GM18505 (cell line): Measurements from ENCODE around the gene RARRES1.

Experiments used
- ATAC-seq: cut with Tn5 transposase; IDR thresholded peaks from one replicate; pipeline ENCODE4 v1.9.1; 2021; ENCODE audit not compliant: unreplicated experiment
- POLR2A ChIP-seq: IDR thresholded peaks from 4 replicates; pipeline ENCODE4 v1.6.1; 2011; ENCODE audit warnings: borderline replicate concordance; ENCODE audit not compliant: insufficient read depth, insufficient read length; ENCODE audit errors: extremely low read depth

RARRES1 gene

DNA sequence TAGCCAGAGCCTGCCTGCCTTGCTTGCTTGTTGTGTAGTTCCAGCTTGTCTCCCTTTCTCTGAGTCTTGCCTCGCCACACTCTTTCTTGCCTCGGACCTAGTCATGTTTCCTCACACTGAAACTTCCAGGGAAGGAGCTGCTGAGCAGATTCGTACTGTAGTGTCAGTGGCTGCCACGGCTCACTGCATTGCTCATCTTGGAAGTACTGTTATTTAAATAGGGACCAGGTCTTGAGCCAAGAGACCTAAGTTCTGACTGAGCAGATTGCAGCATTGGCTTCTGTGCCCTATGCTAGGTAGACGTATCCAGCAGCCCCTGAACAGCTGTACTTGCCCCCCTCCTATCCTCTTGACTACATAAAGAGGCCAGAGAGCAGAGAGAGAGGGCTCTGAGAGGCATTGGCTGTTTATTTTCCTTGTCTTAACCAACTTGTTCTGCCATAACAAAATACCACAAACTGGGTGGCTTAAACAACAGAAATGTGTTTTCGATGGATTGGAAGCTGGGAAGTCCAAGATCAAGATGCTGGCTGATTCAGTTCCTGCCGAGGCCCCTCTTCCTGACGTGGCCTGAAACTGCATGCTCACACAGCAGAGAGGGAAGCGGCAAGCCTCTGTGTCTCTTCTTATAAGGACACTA lies 5.8 kb upstream of the RARRES1 start:
- ATAC-seq, result no peak

DNA sequence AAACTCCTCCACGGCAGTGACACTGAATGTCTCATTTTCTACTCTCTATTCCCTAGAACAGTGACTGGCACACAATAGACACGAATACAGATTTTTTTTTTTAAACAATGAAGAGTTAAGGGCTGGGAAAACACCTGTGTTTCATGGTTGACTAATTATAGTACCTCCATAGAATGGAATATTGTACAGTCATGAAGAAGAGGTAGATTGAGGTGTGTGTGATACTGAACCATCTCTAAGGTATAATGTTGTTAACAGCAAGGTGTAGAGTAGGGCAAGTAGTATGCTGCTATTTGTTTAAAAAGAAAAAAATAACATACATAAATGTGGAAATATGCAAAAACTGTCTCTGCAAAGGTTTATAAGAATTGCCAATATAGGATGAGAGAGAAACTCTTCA lies 5.2 kb upstream of the RARRES1 start:
- ATAC-seq, result no peak
- no peak for TF ChIP-seq POLR2A

More for the DNA sequence above, 5.8 kb upstream of the RARRES1 start:
- TF ChIP-seq POLR2A, result no peak

DNA sequence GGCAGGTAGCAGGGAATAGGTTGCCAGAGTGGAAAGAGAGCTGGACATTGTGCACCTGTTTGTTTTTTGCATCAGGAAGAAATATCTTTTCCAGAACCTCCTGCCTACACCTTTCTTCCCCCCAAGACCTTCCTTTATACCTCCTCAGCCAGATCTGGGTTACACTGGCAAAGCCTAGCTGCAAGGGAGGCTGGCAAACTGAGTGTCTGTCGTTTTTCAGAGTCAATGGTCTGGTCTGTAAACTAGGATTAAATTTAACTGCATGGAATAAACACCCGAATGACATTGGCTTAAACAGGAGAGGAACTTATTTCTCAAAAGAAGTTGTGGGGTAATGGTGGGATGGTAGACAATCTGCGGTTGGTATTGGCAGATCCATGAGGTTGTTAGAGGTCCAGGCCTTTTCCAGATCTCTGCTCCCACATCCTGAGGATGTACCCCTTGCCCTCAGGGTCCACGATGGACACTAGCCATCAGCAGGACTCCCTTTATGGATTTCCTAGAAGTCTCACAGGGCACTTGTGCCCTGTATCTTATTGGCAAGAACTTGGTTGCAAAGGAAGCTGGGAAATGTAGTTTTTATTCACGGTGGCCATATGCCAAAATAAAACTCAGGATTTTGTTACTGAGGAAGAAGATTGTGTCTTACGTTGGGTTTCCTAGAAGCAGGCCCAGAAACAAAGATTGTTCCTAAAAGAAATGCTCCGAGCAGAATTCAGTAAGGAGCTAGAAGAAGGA lies 3.2 kb upstream of the RARRES1 start:
- TF ChIP-seq POLR2A, result no peak
- ATAC-seq, result no peak

DNA sequence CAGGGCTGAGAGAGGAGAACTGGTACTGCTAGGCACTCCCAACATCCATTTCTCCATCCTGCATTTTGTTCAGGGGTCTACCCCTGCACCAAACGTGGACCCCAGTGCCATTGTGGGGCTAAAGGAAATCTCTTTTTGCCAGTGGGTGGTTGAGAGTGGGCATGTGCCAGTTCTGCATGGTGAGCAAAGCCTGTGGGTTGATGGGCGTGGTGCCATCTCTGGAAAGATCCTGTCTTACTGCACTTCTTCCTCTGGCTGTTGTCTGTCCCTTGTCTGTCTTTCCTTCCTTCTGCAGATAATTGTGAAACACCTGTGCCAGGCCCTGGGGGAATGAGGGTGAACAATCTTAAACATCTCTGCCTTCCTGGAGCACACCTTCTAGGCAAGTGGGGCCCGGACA lies 1.4 kb upstream of the RARRES1 start:
- no peak for ATAC-seq
- TF ChIP-seq POLR2A, result no peak

DNA sequence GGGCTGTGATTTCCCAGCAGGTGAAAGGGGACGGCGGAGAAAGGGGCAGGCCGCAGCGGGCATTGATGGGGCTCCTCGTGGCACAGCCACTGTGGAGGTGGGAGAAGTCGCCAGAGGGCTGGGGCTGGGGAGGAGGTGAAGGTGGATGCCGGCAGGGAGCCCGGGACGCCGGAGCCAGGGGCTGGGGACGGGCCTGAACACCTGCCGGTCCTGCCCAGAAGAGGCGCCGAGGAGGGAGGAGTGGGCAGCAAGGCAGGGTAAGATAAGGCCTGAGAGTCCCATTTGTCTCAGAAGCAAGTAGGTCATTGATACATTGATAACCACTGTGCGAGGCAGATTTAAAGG lies 571 bp upstream of the RARRES1 start:
- no peak for ATAC-seq
- TF ChIP-seq POLR2A, result no peak

DNA sequence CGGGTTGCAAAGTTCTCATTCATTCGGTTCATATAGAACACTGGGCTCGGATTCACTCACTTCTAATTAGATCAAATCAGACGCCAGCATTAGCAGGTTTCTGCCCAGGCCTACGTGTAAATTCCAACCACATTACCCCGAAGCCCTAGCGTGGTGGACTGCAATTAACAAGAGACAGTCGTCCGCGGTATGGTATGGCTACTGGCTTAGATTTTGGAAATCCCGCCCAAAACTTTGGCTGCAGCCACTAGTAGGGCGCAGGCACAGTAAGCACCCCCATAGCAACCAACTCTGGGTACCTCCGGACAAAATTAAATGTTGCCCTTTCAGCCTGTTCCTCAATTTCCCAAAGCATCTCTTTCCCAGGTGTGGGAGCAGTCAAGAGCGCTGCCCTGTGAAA lies 771 bp downstream of the RARRES1 start:
- TF ChIP-seq POLR2A, result no peak
- ATAC-seq, result no peak

DNA sequence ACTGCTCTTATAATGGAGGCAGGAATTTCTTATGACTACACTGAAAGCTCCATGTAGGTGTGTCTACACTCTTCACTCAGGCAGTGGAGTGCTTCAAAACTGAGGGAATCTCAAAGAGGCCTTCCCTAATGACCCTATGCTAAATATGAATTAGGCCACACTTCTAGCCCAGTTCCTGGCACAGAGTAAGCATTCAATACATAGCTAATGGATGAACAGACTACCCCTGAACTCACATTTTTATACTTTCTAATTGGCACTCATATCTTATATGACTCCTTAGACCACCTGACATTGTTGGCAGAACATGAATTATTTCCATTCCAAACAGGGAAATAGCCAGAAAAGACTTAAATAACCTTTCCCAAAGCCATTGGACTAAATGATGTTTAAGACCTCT lies 3.4 kb downstream of the RARRES1 start:
- no peak for ATAC-seq
- TF ChIP-seq POLR2A, result no peak

DNA sequence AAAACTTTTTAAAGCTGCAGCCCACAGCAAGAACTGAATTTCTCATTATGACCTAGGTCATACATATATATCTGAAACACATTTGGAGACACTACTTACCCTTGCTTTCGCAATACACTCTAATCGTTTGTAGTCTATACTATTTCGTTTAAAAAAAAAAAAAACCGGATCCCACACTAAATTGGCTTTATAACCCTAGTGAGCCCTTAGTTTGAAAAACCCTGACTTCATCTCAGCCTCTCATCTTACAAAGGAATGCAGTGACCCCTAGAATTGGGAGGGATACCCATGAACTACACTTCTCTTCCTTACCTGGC lies 4.2 kb downstream of the RARRES1 start:
- ATAC-seq, result no peak
- no peak for TF ChIP-seq POLR2A

DNA sequence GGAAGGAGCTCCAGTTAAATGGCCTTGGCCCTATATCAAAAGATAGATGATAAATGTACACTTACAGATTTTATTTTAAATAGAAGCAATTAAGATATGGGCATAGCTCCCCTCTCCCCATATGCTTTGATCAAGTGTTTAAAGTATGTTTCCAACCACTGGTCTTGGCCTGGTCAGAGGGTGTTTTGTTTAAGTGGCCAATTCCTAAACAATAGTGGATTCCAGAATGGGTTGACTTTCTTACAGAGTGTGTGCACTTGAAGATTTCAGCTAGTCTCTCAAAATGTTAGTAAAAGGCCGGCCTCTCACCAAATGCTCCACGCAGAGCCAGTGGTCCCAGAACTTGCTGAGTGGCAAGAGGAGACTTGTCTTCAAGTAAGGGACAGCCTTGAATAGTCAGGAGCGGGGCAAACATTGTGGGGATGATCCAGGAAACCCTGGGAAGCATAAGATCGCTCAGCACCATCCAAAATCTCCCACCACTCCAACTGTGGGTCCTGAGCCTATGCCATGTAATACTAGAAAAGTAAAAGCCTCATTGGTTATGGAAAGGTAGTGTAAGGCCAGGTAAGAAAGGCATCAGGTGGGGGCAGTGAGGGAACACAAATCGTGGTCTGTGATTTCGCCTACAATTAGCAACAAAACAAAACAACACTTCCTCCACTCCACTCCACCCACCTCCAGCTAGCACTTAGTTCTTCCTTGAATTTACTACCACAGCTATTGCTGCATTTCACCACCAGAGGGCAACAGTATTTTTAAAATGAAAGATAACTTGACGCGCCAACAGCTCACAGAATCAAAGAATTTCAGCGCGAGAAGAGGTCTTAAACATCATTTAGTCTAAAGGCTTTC lies 4.8 kb downstream of the RARRES1 start:
- peak; percentile 49 for ATAC-seq
- no peak for TF ChIP-seq POLR2A

DNA sequence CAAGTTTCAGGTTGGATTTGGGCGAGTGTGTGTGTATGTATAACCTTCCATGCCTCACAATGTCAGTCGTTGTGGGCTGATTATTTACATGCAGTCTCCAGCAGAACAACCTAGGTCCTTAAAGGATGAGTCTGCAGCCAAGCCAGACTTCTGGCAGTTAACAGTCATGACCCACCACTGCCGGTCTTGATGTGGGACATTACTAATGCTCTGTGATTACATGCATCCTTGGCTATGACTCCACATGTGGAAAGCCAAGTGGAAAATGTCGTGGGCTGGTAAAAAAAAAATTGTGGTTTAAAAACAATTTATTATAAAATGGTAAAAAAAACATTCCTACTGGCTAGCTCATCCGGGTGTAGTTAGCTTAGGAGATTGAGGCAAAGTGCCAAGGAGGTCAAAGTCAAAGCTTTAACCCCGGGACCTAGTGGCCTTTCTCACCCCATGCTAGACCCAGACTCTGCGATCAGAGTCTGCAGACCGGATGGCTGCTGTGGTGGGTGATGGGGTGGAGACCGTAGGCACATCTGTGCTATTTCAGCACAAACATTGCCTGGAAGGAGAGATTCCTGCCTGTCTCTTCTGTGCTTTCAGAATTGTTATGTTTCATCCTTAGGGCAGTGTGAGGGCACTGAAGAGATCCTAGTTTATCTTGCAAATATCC lies 6.8 kb downstream of the RARRES1 start:
- TF ChIP-seq POLR2A, result no peak
- ATAC-seq, result no peak

DNA sequence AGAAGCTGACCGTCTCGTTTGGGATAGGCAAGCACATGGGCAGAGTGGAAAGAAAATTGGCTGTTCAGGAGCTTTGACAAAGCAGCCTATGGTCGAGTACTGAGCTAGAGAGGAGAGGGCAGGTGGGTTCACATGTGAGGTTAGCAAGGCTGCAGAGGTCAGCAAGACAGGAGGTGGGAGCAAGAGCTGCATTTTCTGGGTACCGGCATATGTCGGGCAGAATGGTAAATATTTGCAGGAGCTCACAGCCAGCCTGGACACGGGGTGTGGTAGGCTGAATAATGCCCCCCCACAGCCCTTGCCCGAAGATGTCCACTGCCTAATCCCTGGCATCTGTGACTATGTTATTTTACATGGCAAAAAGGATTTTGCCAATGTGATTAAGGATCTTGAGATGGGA lies 8.3 kb downstream of the RARRES1 start:
- ATAC-seq, result no peak
- no peak for TF ChIP-seq POLR2A

DNA sequence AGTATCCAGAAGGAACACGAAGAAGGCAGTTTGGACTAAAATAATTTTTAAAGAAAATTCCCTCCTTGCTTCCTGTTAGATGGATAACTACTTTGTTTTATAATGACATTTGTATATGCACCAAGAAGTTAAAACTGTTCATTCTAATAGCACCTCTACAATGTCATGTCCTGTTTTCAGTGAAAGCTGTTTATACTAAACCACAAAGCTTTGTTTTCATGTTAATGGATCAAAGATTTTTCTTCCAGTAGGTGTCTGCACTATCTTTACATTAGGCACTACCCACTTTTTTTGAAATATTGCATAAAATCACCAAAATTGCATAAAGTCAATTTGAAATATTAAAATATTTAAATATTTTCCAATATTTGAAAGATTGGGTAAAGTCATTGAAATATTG lies 10.1 kb downstream of the RARRES1 start:
- no peak for ATAC-seq
- TF ChIP-seq POLR2A, result no peak

DNA sequence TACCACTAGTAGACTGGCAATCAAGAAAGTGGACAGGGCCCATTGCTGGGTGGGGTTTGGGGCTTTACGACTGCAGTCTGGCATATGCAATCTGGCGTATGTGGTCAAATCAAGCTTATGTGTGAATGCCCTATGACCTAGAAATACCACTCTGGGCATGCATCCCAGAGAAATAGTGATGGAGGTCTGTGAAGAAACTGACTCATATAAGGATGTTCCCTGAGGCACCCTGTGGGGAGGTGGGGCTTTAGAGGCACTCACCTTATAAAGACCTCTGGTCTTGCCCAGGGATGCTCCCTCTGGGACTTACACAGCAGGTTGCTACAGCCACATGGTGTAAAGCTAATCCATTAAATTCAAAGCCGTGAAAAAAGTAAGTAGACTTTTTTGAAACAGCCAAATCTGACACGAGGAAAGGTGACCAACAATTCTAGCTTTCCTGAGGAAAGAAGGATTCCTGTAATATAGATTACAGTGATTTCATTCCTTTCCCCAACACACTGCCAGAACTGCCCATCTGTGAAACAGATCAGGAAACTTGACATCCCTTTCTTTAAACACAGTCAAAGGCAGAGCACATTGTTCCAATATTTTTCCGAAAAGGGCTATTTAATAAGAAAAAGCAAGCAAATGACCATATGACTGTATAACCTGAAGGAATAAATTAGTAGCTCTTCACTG lies 13.6 kb downstream of the RARRES1 start:
- TF ChIP-seq POLR2A, result no peak
- no peak for ATAC-seq

DNA sequence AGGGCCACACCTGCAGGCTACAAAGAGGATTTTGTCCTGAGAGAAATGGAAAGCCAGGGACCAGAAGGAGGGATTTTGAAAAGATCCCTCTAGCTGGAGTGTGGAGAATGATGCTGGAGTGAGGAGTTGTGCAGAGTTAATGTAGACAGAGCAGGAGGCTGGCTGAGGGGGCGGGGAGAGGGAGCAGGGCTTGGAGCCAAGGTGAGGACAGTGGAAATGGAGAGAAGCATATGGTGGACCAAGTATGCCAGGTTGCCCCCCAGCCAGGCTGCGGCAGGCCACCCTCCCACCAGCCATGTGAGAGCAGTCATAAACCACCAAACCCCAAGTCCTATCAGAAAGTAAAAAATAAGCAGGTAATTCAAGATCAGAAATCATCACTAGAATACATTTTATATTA lies 14.7 kb downstream of the RARRES1 start:
- no peak for TF ChIP-seq POLR2A
- no peak for ATAC-seq

DNA sequence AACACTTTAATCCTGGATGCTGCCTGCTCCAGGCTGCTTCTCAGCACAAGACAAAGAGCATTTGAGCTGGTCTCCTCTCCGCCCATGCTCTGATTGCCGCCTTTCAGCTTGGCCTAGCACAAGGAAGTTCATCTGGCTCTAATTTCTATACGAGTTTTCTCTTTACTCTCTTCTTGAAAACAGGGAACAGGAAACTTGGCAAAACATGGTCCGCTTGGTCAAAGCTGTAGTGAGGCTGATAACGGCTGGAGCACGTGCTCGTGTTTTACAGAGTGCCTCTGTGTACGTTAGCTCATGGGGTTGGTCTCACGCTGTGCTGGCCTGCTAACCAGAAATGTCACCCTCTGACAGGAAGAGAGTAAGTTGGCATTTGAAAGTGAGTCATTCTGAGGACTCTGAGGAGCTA lies 19.2 kb downstream of the RARRES1 start:
- no peak for TF ChIP-seq POLR2A
- no peak for ATAC-seq
